Smooth muscle cell (in vitro differentiated cells): ENCODE results near the gene LCLAT1. TPM values are rescaled to one million over a fixed set of nuclear protein-coding genes. Genes with fewer than 3 reads are reported as not detected.
"Not testable (repeated sequence)": the region's sequence is repeated elsewhere in the genome, so short reads cannot be mapped to it uniquely, and the experiment has no call there.

Experiments
- DNase-seq: peaks from one replicate; lab custom pipeline; 2025; ENCODE audit not compliant: unreplicated experiment; lab: John Stamatoyannopoulos, UW
- H2AFZ ChIP-seq: fragments of 200-600 bp; sonication (generic); 2 replicates; pipeline ENCODE4 v1.6.0; 2016; ENCODE audit warnings: antibody characterized with exemption, low read depth, mild to moderate bottlenecking
- H3F3A ChIP-seq: fragments of 200-600 bp; sonication (generic); 2 replicates; pipeline ENCODE4 v1.6.0; 2017; ENCODE audit warnings: antibody characterized with exemption, low read depth
- H3K27ac ChIP-seq: fragments of 200-600 bp; sonication (generic); 2 replicates; pipeline ENCODE4 v1.5.1; 2016; ENCODE audit warnings: low read depth, mild to moderate bottlenecking
- H3K27me3 ChIP-seq: fragments of 200-600 bp; sonication (generic); 2 replicates; pipeline ENCODE4 v1.6.1; 2016; ENCODE audit warnings: low read depth, mild to moderate bottlenecking
- H3K36me3 ChIP-seq: fragments of 200-600 bp; sonication (generic); 2 replicates; pipeline ENCODE4 v1.5.1; 2016; ENCODE audit warnings: low read depth
- H3K4me1 ChIP-seq: fragments of 200-600 bp; sonication (generic); 2 replicates; pipeline ENCODE4 v1.5.1; 2016; ENCODE audit warnings: low read depth
- H3K4me2 ChIP-seq: fragments of 200-600 bp; sonication (generic); 2 replicates; pipeline ENCODE4 v1.6.0; 2016; ENCODE audit warnings: mild to moderate bottlenecking
- H3K4me3 ChIP-seq: fragments of 200-600 bp; sonication (generic); 2 replicates; pipeline ENCODE4 v1.5.1; 2016; ENCODE audit warnings: mild to moderate bottlenecking
- H3K79me2 ChIP-seq: fragments of 200-600 bp; sonication (generic); 2 replicates; pipeline ENCODE4 v1.6.0; 2016; ENCODE audit warnings: low read depth, mild to moderate bottlenecking
- H3K9ac ChIP-seq: fragments of 200-600 bp; sonication (generic); 2 replicates; pipeline ENCODE4 v1.6.0; 2016; ENCODE audit warnings: low read depth
- H3K9me3 ChIP-seq: fragments of 200-600 bp; sonication (generic); replicated peaks from 2 replicates; pipeline ENCODE4 v1.5.1; 2016; ENCODE audit warnings: low read depth
- H4K20me1 ChIP-seq: fragments of 200-600 bp; sonication (generic); 2 replicates; pipeline ENCODE4 v1.6.0; 2016; ENCODE audit warnings: low read depth
- WGBS: methylation state at CpG from one replicate; pipeline ENCODE4 v1.1.7; 2016; ENCODE audit warnings: low lambda C conversion rate; 5-methylcytosine and 5-hydroxymethylcytosine counted together
- polyA plus RNA-seq: library from polyadenylated mRNA; unstranded; fragments of >200 nt; fragmentation: Nextera tagmentation; extraction: Ambion mirVana; gene quantifications from 2 replicates; pipeline ENCODE4 v1.2.1, GENCODE V29; 2016
- total RNA-seq: library from RNA; depleted of rRNA; stranded (reverse); fragments of >200 nt; gene quantifications from 2 replicates; pipeline ENCODE4 v1.2.3, GENCODE V29; 2014
- TF ChIP-seq, protein P1 (sequence below): fragments of 200-600 bp; sonication (generic); IDR thresholded peaks from 2 replicates; pipeline ENCODE4 v1.5.1; 2017; ENCODE audit warnings: borderline replicate concordance, mild to moderate bottlenecking, antibody characterized with exemption; ENCODE audit not compliant: insufficient read depth, poor library complexity, severe bottlenecking

Gene LCLAT1
- total and polyA plus RNA-seq, 2 experiments from 2014 or later, result 2.6 to 11.7 TPM

DNA sequence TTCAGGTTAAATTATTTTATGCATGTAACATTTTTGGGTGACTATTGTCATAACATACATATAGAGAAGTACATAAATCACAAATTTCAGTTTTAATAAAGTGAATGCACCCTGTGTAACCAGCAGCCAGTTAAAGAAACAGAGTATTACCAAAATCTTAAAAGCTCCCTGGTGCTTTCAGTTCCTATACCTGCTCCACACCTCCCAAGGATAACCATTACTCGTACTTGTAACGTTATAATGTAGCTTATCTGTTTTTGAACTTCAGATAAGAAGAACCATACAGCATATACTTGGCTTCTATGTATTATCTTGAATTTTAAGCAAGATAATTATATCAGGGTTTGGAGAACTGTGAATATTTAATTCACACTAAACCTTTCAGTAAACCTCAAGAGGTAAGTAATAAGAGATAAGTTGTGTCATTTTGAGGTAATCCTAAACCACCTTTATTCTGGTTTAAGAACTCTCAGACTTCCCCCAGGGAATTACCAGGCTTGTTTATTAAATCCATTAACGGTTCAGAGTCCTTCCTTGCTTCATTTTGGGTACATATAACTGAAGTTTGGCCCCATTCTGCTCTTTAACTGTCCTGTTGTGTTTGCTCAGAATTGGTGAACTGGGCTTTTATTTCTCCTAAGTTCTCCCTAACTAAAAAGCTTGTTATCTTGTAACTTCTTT lies 58.6 kb downstream of the LCLAT1 start:
- Histone ChIP-seq H2AFZ (no peak overlapping the region), H3K4me1 (peaks cover 9% of the 10 kb centered on the region), H3K27ac (no peak overlapping the region), H3F3A (no peaks in the 10 kb centered on the region), H3K36me3 (no peaks in the 10 kb centered on the region), H4K20me1 (peaks cover 16% of the 10 kb centered on the region), H3K27me3 (no peaks in the 10 kb centered on the region), H3K9me3 (no peaks in the 10 kb centered on the region), H3K79me2 (peaks cover 50% of the 10 kb centered on the region), H3K4me2 (no peak overlapping the region), H3K9ac (no peak overlapping the region), H3K4me3 (no peak overlapping the region)
- no peak for DNase-seq
- 73% methylated on average over 3 of the region's 3 CpGs for WGBS
- TF ChIP-seq, protein P1, sequence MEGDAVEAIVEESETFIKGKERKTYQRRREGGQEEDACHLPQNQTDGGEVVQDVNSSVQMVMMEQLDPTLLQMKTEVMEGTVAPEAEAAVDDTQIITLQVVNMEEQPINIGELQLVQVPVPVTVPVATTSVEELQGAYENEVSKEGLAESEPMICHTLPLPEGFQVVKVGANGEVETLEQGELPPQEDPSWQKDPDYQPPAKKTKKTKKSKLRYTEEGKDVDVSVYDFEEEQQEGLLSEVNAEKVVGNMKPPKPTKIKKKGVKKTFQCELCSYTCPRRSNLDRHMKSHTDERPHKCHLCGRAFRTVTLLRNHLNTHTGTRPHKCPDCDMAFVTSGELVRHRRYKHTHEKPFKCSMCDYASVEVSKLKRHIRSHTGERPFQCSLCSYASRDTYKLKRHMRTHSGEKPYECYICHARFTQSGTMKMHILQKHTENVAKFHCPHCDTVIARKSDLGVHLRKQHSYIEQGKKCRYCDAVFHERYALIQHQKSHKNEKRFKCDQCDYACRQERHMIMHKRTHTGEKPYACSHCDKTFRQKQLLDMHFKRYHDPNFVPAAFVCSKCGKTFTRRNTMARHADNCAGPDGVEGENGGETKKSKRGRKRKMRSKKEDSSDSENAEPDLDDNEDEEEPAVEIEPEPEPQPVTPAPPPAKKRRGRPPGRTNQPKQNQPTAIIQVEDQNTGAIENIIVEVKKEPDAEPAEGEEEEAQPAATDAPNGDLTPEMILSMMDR, result no peak

DNA sequence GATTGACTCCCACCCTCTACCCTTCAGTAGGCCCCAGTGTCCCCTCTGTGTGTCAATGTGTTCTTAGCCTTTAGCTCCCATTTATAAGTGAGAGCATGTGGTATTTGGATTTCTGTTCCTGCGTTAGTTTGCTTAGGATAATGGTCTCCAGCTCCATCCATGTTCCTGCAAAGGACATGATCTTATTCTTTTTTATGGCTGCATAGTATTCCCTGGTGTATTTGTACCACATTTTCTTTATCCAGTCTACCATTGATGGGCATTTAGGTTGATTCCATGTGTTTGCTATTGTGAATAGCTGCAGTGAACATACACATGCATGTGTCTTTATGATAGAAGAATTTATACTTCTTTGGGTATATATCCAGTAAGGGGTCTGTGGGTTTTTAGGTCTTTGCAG lies 60.4 kb downstream of the LCLAT1 start:
- not testable (repeated sequence) for H3K4me3 ChIP-seq, H3K27me3 ChIP-seq, H3K9ac ChIP-seq, H3K4me2 ChIP-seq, H3F3A ChIP-seq, H3K27ac ChIP-seq, H3K36me3 ChIP-seq, H3K9me3 ChIP-seq, DNase-seq, H2AFZ ChIP-seq
- peaks cover 43% of the 10 kb centered on the region for H3K79me2 ChIP-seq
- peaks cover 24% of the 10 kb centered on the region for H3K4me1 ChIP-seq
- H4K20me1 ChIP-seq, result peaks cover 34% of the 10 kb centered on the region
- 100% methylated on average over 1 of the region's 1 CpG for WGBS

DNA sequence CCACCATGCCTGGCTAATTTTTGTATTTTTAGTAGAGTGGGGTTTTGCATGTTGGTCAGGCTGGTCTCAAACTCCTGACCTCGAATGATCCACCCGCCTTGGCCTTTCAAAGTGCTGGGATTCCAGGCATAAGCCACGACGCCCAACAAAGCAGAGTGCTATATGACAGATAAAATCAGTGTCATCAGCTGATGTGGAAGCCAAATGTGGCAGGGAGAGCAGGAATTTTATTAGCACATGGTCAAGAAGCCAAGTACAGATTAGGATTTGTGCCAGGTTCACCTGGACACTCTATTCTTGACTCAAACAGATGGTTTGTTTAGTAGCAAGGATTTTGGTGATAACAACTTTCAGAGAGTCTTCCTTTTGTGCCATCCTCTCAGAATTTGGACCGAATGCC lies 62.7 kb downstream of the LCLAT1 start:
- Histone ChIP-seq H3K9me3 (no peaks in the 10 kb centered on the region), H2AFZ (no peak overlapping the region), H3F3A (peaks cover 4% of the 10 kb centered on the region), H3K27me3 (no peaks in the 10 kb centered on the region), H3K4me2 (no peak overlapping the region), H3K4me3 (no peak overlapping the region), H3K79me2 (peaks cover 47% of the 10 kb centered on the region), H3K36me3 (no peaks in the 10 kb centered on the region), H3K4me1 (peaks cover 24% of the 10 kb centered on the region), H3K27ac (no peak overlapping the region), H3K9ac (no peak overlapping the region), H4K20me1 (peaks cover 51% of the 10 kb centered on the region)
- TF ChIP-seq, protein P1, result no peak
- no peak for DNase-seq
- 82% methylated on average over 5 of the region's 5 CpGs for WGBS

DNA sequence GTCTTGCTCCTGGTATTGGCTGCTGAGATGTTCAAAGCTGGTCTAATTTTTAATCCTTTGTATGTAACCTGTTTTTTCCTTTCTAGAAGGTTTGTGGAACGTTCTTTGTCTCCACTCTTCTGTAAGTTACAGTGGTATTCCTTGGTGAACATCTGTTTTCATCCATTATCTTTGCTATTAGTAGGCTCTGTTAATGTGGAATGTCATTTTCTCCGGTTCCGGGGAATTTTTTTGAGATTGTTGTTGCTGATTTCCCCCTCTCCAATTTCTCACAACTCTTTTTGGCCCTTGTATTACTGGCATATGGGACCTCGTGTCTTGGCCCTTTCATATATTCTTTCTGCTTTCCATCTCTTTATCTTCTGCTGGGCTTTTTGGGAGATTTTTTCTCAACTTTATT lies 63.4 kb downstream of the LCLAT1 start:
- TF ChIP-seq, protein P1, result no peak
- Histone ChIP-seq H3K4me1 (peaks cover 24% of the 10 kb centered on the region), H3K9ac (no peak overlapping the region), H2AFZ (no peak overlapping the region), H3K27ac (peak overlapping the region; percentile 15), H3K4me2 (peak overlapping the region; percentile 40), H3K27me3 (no peaks in the 10 kb centered on the region), H3F3A (peaks cover 8% of the 10 kb centered on the region), H3K79me2 (peaks cover 44% of the 10 kb centered on the region), H3K9me3 (no peaks in the 10 kb centered on the region), H4K20me1 (peaks cover 58% of the 10 kb centered on the region), H3K4me3 (no peak overlapping the region), H3K36me3 (no peaks in the 10 kb centered on the region)
- 46% methylated on average over 4 of the region's 4 CpGs for WGBS
- DNase-seq, result no peak
